HL-60 (cell line): ENCODE results near the gene UBE2R2.
"Not testable (repeated sequence)": the region's sequence is repeated elsewhere in the genome, so short reads cannot be mapped to it uniquely, and the experiment has no call there.

Source experiments
- DNase-seq, 2 experiments: peaks; one replicate each; pipeline ENCODE4 v3.0.0-alpha.2; 2010 to 2020; ENCODE audit warnings: low read depth in 1 of 2, low spot score in 1 of 2
- H3K27ac ChIP-seq: fragments of 250-450 bp; sonication (Bioruptor Pico); replicated peaks from 2 replicates; pipeline ENCODE4 v1.5.1; 2020; ENCODE audit warnings: mild to moderate bottlenecking, moderate library complexity
- H3K27me3 ChIP-seq: fragments of 250-450 bp; sonication (Bioruptor Pico); 2 replicates; pipeline ENCODE4 v1.5.1; 2021; ENCODE audit warnings: mild to moderate bottlenecking, moderate library complexity; ENCODE audit not compliant: insufficient read depth, poor library complexity, severe bottlenecking
- H3K4me3 ChIP-seq: replicated peaks from 2 replicates; pipeline ENCODE4 v1.5.1; 2011; ENCODE audit warnings: mild to moderate bottlenecking, control low read depth, low read length; ENCODE audit not compliant: insufficient read depth
- GABPA ChIP-seq: IDR thresholded peaks from 2 replicates; pipeline ENCODE4 v1.6.1; 2012; ENCODE audit warnings: low read depth
- POLR2AphosphoS5 ChIP-seq: IDR thresholded peaks from 2 replicates; pipeline ENCODE4 v1.6.1; 2012; ENCODE audit warnings: low read depth
- SPI1 ChIP-seq: IDR thresholded peaks from 2 replicates; pipeline ENCODE4 v1.6.1; 2012; ENCODE audit warnings: low read depth, mild to moderate bottlenecking, borderline replicate concordance
- TF ChIP-seq, protein P1 (sequence below): IDR thresholded peaks from one replicate; pipeline ENCODE4 v1.5.1; 2011; ENCODE audit warnings: low read length, control low read depth, inconsistent platforms; ENCODE audit not compliant: insufficient read depth
- TF ChIP-seq, protein P2 (sequence below): IDR thresholded peaks from 2 replicates; pipeline ENCODE4 v1.6.1; 2012; ENCODE audit warnings: low read depth; ENCODE audit not compliant: insufficient replicate concordance

UBE2R2 gene

DNA sequence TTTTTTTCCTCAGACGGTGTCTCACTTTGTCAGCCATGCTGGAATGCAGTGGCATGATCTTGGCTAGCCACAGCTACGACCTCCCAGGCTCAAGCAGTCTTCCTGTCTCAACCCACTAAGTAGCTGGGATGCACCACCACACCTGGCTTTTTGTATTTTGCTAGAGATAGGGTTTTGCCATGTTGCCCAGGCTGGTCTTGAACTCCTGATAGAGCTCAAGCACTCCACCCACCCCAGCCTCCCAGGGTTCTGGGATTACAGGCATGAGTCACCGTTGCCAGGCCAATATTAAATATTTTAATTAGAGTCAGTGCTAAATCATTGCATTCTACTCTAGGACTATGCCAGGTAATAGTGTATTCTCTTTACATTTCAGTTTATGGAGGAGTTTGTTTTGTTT, 41.5 kb downstream of the UBE2R2 start:
- Histone ChIP-seq H3K27ac (no peak overlapping the region), H3K27me3 (no peaks in the 10 kb centered on the region), H3K4me3 (no peak overlapping the region)
- TF ChIP-seq, protein P1, sequence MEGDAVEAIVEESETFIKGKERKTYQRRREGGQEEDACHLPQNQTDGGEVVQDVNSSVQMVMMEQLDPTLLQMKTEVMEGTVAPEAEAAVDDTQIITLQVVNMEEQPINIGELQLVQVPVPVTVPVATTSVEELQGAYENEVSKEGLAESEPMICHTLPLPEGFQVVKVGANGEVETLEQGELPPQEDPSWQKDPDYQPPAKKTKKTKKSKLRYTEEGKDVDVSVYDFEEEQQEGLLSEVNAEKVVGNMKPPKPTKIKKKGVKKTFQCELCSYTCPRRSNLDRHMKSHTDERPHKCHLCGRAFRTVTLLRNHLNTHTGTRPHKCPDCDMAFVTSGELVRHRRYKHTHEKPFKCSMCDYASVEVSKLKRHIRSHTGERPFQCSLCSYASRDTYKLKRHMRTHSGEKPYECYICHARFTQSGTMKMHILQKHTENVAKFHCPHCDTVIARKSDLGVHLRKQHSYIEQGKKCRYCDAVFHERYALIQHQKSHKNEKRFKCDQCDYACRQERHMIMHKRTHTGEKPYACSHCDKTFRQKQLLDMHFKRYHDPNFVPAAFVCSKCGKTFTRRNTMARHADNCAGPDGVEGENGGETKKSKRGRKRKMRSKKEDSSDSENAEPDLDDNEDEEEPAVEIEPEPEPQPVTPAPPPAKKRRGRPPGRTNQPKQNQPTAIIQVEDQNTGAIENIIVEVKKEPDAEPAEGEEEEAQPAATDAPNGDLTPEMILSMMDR, result no peak
- TF ChIP-seq SPI1, result no peak
- TF ChIP-seq, protein P2, sequence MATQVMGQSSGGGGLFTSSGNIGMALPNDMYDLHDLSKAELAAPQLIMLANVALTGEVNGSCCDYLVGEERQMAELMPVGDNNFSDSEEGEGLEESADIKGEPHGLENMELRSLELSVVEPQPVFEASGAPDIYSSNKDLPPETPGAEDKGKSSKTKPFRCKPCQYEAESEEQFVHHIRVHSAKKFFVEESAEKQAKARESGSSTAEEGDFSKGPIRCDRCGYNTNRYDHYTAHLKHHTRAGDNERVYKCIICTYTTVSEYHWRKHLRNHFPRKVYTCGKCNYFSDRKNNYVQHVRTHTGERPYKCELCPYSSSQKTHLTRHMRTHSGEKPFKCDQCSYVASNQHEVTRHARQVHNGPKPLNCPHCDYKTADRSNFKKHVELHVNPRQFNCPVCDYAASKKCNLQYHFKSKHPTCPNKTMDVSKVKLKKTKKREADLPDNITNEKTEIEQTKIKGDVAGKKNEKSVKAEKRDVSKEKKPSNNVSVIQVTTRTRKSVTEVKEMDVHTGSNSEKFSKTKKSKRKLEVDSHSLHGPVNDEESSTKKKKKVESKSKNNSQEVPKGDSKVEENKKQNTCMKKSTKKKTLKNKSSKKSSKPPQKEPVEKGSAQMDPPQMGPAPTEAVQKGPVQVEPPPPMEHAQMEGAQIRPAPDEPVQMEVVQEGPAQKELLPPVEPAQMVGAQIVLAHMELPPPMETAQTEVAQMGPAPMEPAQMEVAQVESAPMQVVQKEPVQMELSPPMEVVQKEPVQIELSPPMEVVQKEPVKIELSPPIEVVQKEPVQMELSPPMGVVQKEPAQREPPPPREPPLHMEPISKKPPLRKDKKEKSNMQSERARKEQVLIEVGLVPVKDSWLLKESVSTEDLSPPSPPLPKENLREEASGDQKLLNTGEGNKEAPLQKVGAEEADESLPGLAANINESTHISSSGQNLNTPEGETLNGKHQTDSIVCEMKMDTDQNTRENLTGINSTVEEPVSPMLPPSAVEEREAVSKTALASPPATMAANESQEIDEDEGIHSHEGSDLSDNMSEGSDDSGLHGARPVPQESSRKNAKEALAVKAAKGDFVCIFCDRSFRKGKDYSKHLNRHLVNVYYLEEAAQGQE, result no peak
- DNase-seq, result no peak

DNA sequence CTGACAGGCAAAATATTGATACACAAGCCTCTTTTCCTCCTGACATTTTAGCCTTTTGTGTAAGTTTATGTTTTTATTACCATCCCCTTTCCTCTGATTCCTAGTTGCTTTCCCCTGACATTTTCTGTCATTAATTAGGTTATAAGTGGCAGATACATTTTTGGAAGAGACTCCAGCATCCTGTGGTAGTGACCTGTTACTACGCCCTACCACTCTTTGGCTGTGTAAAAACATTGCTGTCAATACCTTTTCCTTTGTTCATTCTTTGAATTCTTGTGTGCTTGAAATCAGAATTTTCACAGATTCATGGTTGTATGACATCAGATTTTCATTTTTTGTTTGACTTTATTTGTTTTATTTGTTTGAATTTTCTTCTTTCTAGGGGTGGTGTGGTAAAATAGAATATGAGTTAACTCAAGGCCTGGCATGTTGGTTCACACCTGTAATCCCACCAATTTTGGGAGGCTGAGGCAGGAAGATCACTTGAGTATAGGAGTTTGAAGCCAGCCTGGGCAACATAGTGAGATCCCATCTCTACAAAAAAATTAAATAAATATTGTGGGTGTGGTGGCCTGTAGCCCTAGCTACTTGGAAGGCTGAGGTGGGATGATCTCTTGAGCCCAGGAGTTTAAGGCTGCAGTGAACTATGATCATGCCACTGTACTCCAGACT, 43.4 kb downstream of the UBE2R2 start:
- Histone ChIP-seq H3K27me3 (no peaks in the 10 kb centered on the region), H3K4me3 (no peak overlapping the region), H3K27ac (no peak overlapping the region)
- TF ChIP-seq GABPA (no peak), SPI1 (no peak), POLR2AphosphoS5 (no peak)
- TF ChIP-seq, protein P2, result no peak
- TF ChIP-seq, protein P1, result no peak
- DNase-seq, result no peak

DNA sequence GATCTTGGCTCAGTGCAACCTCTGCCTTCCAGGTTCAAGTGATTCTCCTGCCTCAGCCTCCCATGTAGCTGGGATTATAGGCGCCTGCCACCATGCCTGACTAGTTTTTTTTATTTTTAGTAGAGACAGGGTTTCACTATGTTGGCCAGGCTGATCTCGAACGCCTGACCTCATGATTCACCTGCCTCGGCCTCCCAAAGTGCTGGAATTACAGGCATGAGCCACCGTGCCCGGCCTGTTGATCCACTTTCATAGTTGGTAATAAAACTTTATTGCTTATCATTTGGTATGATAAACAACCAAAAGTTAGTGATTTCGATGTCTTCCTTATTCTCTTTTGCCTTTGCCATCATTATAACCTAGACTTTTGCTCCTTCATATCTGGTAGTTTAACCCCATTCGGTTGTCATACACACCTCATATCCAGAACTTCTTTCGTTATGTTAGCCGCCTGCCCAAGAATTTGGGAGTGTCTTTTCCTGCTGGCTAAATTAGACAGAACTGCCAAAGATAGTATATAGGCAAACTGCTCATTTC, 45.0 kb downstream of the UBE2R2 start:
- H3K27ac ChIP-seq, result no peak overlapping the region
- TF ChIP-seq, protein P2, result no peak
- H3K4me3 ChIP-seq, result no peak overlapping the region

DNA sequence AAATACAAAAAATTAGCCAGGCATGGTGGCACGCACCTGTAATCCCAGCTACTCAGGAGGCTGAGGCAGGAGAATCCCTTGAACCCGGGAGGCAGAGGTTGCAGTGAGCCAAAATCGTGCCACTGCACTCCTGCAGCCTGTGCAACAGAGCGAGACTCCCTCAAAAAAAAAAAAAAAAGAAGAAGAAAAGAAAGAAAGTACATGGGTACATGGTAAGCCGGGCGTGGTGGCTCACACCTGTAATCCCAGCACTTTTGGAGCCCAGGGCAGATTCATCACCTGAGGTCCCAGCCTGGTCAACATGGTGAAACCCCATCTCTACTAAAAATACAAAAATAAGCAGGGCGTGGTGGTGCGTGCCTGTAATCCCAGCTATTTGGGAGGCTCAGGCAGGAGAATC, 46.1 kb downstream of the UBE2R2 start:
- not testable (repeated sequence) for DNase-seq, H3K4me3 ChIP-seq, H3K27ac ChIP-seq, H3K27me3 ChIP-seq

More for the DNA sequence above, 45.0 kb downstream of the UBE2R2 start:
- H3K27me3 ChIP-seq, result no peaks in the 10 kb centered on the region
- no peak for DNase-seq
